K562 (cell line): Measurements from ENCODE around the gene FAM204A. TPM values are rescaled to one million over a fixed set of nuclear protein-coding genes. Genes with fewer than 3 reads are reported as not detected.

Experiments
- ATAC-seq: fragments of 200-7000 bp; cut with Tn5 transposase; 3 replicates; pipeline ENCODE4 v1.9.1; 2020; ENCODE audit warnings: moderate library complexity
- BruUV-seq: library from RNA; stranded (reverse); fragments of 400-500 nt; replicated peaks from 2 replicates; lab custom pipeline; 2021; lab: Mats Ljungman, UMichigan
- CTCF ChIA-PET: fragments of 300-600 bp; formaldehyde crosslinking; extraction: SDS; loops from one replicate; lab custom pipeline; 2021; ENCODE audit warnings: low intra/inter-chr PET ratio; lab: Yijun Ruan, JAX
- POLR2A ChIA-PET: fragments of 300-600, 350-650 bp; sonication (Branson Sonifier 250); formaldehyde crosslinking; extraction: SDS; loops from one replicate; lab custom pipeline; 2021; ENCODE audit warnings: antibody characterized with exemption, inconsistent platforms; lab: Yijun Ruan, JAX
- DNase-seq, 4 experiments: peaks; one replicate each; pipeline versions ENCODE4 v3.0.0 to v3.0.0-alpha.2; 2011 to 2018; ENCODE audit warnings: low spot score in 3 of 4, mixed read lengths in 3 of 4; ENCODE audit errors: extremely low read depth in 1 of 4
- FAIRE-seq: peaks from 2 replicates; lab custom pipeline; 2011; peaks lifted over from hg19 to GRCh38; lab: Jason Lieb, UNC
- H2AFZ ChIP-seq: 2 replicates; pipeline ENCODE4 v1.6.0; 2011; ENCODE audit warnings: low read depth, low read length, control low read depth, inconsistent platforms
- H3K27ac ChIP-seq: fragments of 200-600 bp; 3 replicates; pipeline ENCODE4 v1.8.0; 2011; ENCODE audit warnings: low read depth, mild to moderate bottlenecking, control low read depth, inconsistent platforms, low read length, moderate library complexity, mixed read lengths; ENCODE audit errors: extremely low read depth
- H3K27me3 ChIP-seq, 2 experiments: fragments of 300-600 bp in 1 of 2; 2 replicates in 1 of 2; 3 replicates in 1 of 2; pipeline versions ENCODE4 v1.6.0 to v1.8.0; 2011; ENCODE audit warnings: inconsistent platforms in 2 of 2, low read length in 2 of 2, mild to moderate bottlenecking in 1 of 2, mixed read lengths in 1 of 2, moderate library complexity in 1 of 2; ENCODE audit not compliant: control insufficient read depth in 2 of 2, insufficient read depth in 2 of 2
- H3K36me3 ChIP-seq: fragments of 300-600 bp; 3 replicates; pipeline ENCODE4 v1.8.0; 2011; ENCODE audit warnings: mild to moderate bottlenecking, low read length, inconsistent platforms; ENCODE audit not compliant: control insufficient read depth, insufficient read depth
- H3K4me1 ChIP-seq, 2 experiments: fragments of 200-600 bp in 1 of 2; replicated peaks in 1 of 2; 2 replicates in 1 of 2; 3 replicates in 1 of 2; pipeline versions ENCODE4 v1.5.1 to v1.8.0; 2011; ENCODE audit warnings: inconsistent platforms in 2 of 2, low read length in 2 of 2, mild to moderate bottlenecking in 1 of 2, mixed read lengths in 1 of 2, moderate library complexity in 1 of 2; ENCODE audit not compliant: control insufficient read depth in 2 of 2, insufficient read depth in 2 of 2
- H3K4me2 ChIP-seq: 2 replicates; pipeline ENCODE4 v1.6.1; 2011; ENCODE audit warnings: low read length, control low read depth, inconsistent platforms, mixed read lengths; ENCODE audit not compliant: insufficient read depth
- H3K4me3 ChIP-seq: fragments of 200-600 bp; sonication (generic), shearing (Covaris generic); 2 replicates; pipeline ENCODE4 v1.5.1; 2016; ENCODE audit warnings: control low read depth, inconsistent platforms
- H3K79me2 ChIP-seq: fragments of 200-600 bp; 3 replicates; pipeline ENCODE4 v1.8.0; 2011; ENCODE audit warnings: low read length, inconsistent platforms; ENCODE audit not compliant: control insufficient read depth, insufficient read depth
- H3K9ac ChIP-seq, 2 experiments: 2 replicates each; pipeline versions ENCODE4 v1.6.0 to v1.6.1; 2011; ENCODE audit warnings: low read depth in 2 of 2, low read length in 2 of 2, control low read depth in 1 of 2, inconsistent platforms in 1 of 2, mild to moderate bottlenecking in 1 of 2, mixed read lengths in 1 of 2; ENCODE audit not compliant: insufficient read depth in 1 of 2
- H3K9me1 ChIP-seq: one replicate; pipeline ENCODE4 v1.6.0; 2011; ENCODE audit warnings: inconsistent platforms, mild to moderate bottlenecking, low read length, moderate library complexity; ENCODE audit not compliant: control insufficient read depth, insufficient read depth
- H3K9me3 ChIP-seq: replicated peaks from 2 replicates; pipeline ENCODE4 v1.5.1; 2011; ENCODE audit warnings: low read depth, low read length, inconsistent platforms; ENCODE audit not compliant: control insufficient read depth, insufficient read depth
- H4K20me1 ChIP-seq: replicated peaks from 2 replicates; pipeline ENCODE4 v1.6.1; 2011; ENCODE audit warnings: low read length, inconsistent platforms, mixed read lengths; ENCODE audit not compliant: control insufficient read depth, insufficient read depth
- ATF1 ChIP-seq, 2 experiments: fragments of 450-650 bp in 1 of 2; IDR thresholded peaks; 2 replicates each; pipeline ENCODE4 v1.6.1; 2016; ENCODE audit warnings: missing compliant biosample characterization in 1 of 2, missing genetic modification characterization in 1 of 2
- CHD2 ChIP-seq: IDR thresholded peaks from 2 replicates; pipeline ENCODE4 v1.6.1; 2011; ENCODE audit warnings: low read depth, low read length
- DPF2 ChIP-seq: fragments of 450-650 bp; IDR thresholded peaks from 2 replicates; pipeline ENCODE4 v1.6.1; 2016
- HMG20A ChIP-seq: fragments of 450-650 bp; formaldehyde crosslinking; conservative IDR thresholded peaks from 2 replicates; pipeline ENCODE4 v1.4.0; 2020; ENCODE audit warnings: mild to moderate bottlenecking, mixed read lengths
- HMGN3 ChIP-seq: IDR thresholded peaks from 2 replicates; pipeline ENCODE4 v1.6.1; 2011; ENCODE audit warnings: borderline replicate concordance, low read depth, mild to moderate bottlenecking, mixed read lengths, low read length; ENCODE audit not compliant: insufficient read length; ENCODE audit errors: extremely low read depth
- MAFG ChIP-seq: fragments of 450-650 bp; conservative IDR thresholded peaks from 2 replicates; pipeline ENCODE4 v1.6.1; 2016; ENCODE audit warnings: missing genetic modification characterization, missing compliant biosample characterization
- MEIS2 ChIP-seq: fragments of 450-650 bp; IDR thresholded peaks from 2 replicates; pipeline ENCODE4 v1.6.1; 2014; ENCODE audit warnings: mild to moderate bottlenecking; ENCODE audit not compliant: partially characterized antibody
- PHF8 ChIP-seq: fragments of 200-600 bp; sonication (generic); IDR thresholded peaks from 2 replicates; pipeline ENCODE4 v1.6.1; 2012; ENCODE audit warnings: mixed run types, mild to moderate bottlenecking, inconsistent platforms, low read length, moderate library complexity, borderline replicate concordance
- SMAD3 ChIP-seq: fragments of 450-650 bp; formaldehyde crosslinking; conservative IDR thresholded peaks from 2 replicates; pipeline ENCODE4 v1.4.0; 2020; ENCODE audit warnings: mild to moderate bottlenecking
- UBTF ChIP-seq, 2 experiments: IDR thresholded peaks; 2 replicates each; pipeline ENCODE4 v1.6.1; 2012; ENCODE audit warnings: improper control_type of control experiment in 2 of 2, low read depth in 2 of 2, low read length in 2 of 2, borderline replicate concordance in 1 of 2
- ZNF12 ChIP-seq: sonication (generic); formaldehyde crosslinking; IDR thresholded peaks from 2 replicates; pipeline ENCODE4 v1.4.0; 2020; ENCODE audit warnings: mild to moderate bottlenecking, missing genetic modification reagents
- ZNF165 ChIP-seq: fragments of 250-450 bp; sonication (Bioruptor Pico); IDR thresholded peaks from 2 replicates; pipeline ENCODE4 v1.4.0; 2020; ENCODE audit warnings: borderline replicate concordance
- ZNF239 ChIP-seq: fragments of 250-450 bp; sonication (Bioruptor Pico); IDR thresholded peaks from 2 replicates; pipeline ENCODE4 v1.4.0; 2020; ENCODE audit warnings: mild to moderate bottlenecking
- ZNF668 ChIP-seq: fragments of 250-450 bp; sonication (Bioruptor Pico); IDR thresholded peaks from 2 replicates; pipeline ENCODE4 v1.8.0; 2022; ENCODE audit warnings: mild to moderate bottlenecking, inconsistent platforms
- WGBS: fragments of 100-300 bp; shearing (Covaris generic); methylation state at CpG from one replicate; pipeline ENCODE4 v1.1.6; 2016; ENCODE audit warnings: low coverage, mixed read lengths; ENCODE audit not compliant: insufficient coverage; ENCODE audit errors: missing lambda C conversion rate; 5-methylcytosine and 5-hydroxymethylcytosine counted together
- in situ Hi-C: fragments of 300-500 bp; cut with MboI; formaldehyde crosslinking; loops from 4 replicates; pipeline ENCODE4 v1.15.0; 2018; ENCODE audit warnings: inconsistent platforms, mixed read lengths
- intact Hi-C: fragments of 100-400 bp; cut with micrococcal nuclease; formaldehyde crosslinking; loops from 2 replicates; pipeline ENCODE4 v1.14.2; 2022
- polyA plus RNA-seq, 8 experiments: library from polyadenylated mRNA; depleted of rRNA in 4 of 8; stranded (reverse) in 5 of 8; unstranded in 3 of 8; fragments of >200 nt; fragmentation: Nextera tagmentation in 2 of 8; fragmentation: Illumina TruSeq in 1 of 8; extraction: Ambion mirVana in 2 of 8; extraction: Trizol in 1 of 8; gene quantifications; 2 replicates each; pipeline versions ENCODE4 v1.2.1 to v1.2.3, GENCODE V29; 2011 to 2014; ENCODE audit warnings: inconsistent platforms in 1 of 8, missing spikeins in 1 of 8
- total RNA-seq, 7 experiments: library from RNA; depleted of rRNA in 6 of 7; stranded (reverse); fragments of >200 nt in 6 of 7; fragmentation: Illumina TruSeq in 2 of 7; extraction: Trizol in 2 of 7; gene quantifications; 2 replicates each; pipeline versions ENCODE4 v1.2.1 to v1.2.3, GENCODE V29; 2011 to 2021; ENCODE audit warnings: low replicate concordance in 1 of 7
- TF ChIP-seq, protein P1 (sequence below): fragments of 200-800 bp; sonication (Bioruptor generic); IDR thresholded peaks from 2 replicates; pipeline ENCODE4 v1.6.1; 2017; ENCODE audit warnings: missing genetic modification characterization, missing compliant biosample characterization
- TF ChIP-seq, protein P2 (sequence below): sonication (generic); formaldehyde crosslinking; IDR thresholded peaks from 2 replicates; pipeline ENCODE4 v1.8.1; 2023; ENCODE audit warnings: mild to moderate bottlenecking, missing genetic modification reagents

The FAM204A gene
- total and polyA plus RNA-seq, 9 of the 15 experiments (the other 6 are each of a cell fraction or from before 2014, with no cell fraction given), result 29.0 to 64.5 (median 44.9) TPM

GRCh38 chr10:118324140-118324539 is 18.0 kb downstream of the FAM204A start:
- H3K79me2 ChIP-seq, result no peaks in the 10 kb centered on the region
- H3K9me1 ChIP-seq, result no peaks in the 10 kb centered on the region
- H3K9ac ChIP-seq, result no peak overlapping the region
- CTCF ChIA-PET, result no interaction called here
- no peak for TF ChIP-seq PHF8
- TF ChIP-seq, protein P1, sequence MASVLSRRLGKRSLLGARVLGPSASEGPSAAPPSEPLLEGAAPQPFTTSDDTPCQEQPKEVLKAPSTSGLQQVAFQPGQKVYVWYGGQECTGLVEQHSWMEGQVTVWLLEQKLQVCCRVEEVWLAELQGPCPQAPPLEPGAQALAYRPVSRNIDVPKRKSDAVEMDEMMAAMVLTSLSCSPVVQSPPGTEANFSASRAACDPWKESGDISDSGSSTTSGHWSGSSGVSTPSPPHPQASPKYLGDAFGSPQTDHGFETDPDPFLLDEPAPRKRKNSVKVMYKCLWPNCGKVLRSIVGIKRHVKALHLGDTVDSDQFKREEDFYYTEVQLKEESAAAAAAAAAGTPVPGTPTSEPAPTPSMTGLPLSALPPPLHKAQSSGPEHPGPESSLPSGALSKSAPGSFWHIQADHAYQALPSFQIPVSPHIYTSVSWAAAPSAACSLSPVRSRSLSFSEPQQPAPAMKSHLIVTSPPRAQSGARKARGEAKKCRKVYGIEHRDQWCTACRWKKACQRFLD (CRISPR knock-in tag), result no peak
- TF ChIP-seq MAFG, result no peak
- TF ChIP-seq, protein P2, sequence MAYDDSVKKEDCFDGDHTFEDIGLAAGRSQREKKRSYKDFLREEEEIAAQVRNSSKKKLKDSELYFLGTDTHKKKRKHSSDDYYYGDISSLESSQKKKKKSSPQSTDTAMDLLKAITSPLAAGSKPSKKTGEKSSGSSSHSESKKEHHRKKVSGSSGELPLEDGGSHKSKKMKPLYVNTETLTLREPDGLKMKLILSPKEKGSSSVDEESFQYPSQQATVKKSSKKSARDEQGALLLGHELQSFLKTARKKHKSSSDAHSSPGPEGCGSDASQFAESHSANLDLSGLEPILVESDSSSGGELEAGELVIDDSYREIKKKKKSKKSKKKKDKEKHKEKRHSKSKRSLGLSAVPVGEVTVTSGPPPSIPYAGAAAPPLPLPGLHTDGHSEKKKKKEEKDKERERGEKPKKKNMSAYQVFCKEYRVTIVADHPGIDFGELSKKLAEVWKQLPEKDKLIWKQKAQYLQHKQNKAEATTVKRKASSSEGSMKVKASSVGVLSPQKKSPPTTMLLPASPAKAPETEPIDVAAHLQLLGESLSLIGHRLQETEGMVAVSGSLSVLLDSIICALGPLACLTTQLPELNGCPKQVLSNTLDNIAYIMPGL (CRISPR knock-in tag), result no peak
- TF ChIP-seq UBTF (IDR thresholded peaks at IDR 0.05; ENCODE audit: borderline replicate concordance in 1 of 2, low read depth in 2 of 2, low read length in 2 of 2), result no peak
- no peak for TF ChIP-seq ZNF239 (CRISPR knock-in tag)
- no peak for TF ChIP-seq HMGN3
- TF ChIP-seq DPF2, result no peak
- no peak for TF ChIP-seq CHD2
- no peak for TF ChIP-seq HMG20A
- TF ChIP-seq ZNF12 (CRISPR knock-in tag), result no peak
- no peak for TF ChIP-seq ATF1 (CRISPR knock-in tag; IDR thresholded peaks at IDR 0.05)
- no peak for TF ChIP-seq ATF1 (tag; IDR thresholded peaks at IDR 0.05)
- TF ChIP-seq ZNF165 (CRISPR knock-in tag), result no peak
- TF ChIP-seq MEIS2, result no peak
- TF ChIP-seq ZNF668, result no peak
- TF ChIP-seq SMAD3 (CRISPR knock-in tag), result no peak
- intact Hi-C loops, result no loop called here
- H4K20me1 ChIP-seq, result no peaks in the 10 kb centered on the region
- H3K4me1 ChIP-seq, result no peaks in the 10 kb centered on the region
- DNase-seq, result no peak
- no peaks in the 10 kb centered on the region for H3K27me3 ChIP-seq
- no peak overlapping the region for H2AFZ ChIP-seq
- no peak overlapping the region for H3K4me3 ChIP-seq
- no peak overlapping the region for H3K27ac ChIP-seq
- no peak for FAIRE-seq
- ATAC-seq, result no peak
- no TSS peak for BruUV-seq
- WGBS, result 88% methylated on average over 2 of the region's 2 CpGs
- H3K36me3 ChIP-seq, result peaks cover 79% of the 10 kb centered on the region
- no peak overlapping the region for H3K4me2 ChIP-seq
- no peaks in the 10 kb centered on the region for H3K9me3 ChIP-seq
- POLR2A ChIA-PET, result no interaction called here
- in situ Hi-C loops, result no loop called here
